ENCODE results near the gene DOCK9. TPM values are rescaled to one million over a fixed set of nuclear protein-coding genes. Genes with fewer than 3 reads are reported as not detected.

Gene DOCK9
- total RNA-seq, 1 experiment from 2014 or later = 31.7 TPM

GRCh38 chr13:98981369-98982080 lies 3.7 kb upstream of the DOCK9 start:
- TF ChIP-seq CTCF (conservative IDR thresholded peaks at IDR 0.05; ENCODE audit: low read depth, low read length) (no peak), EZH2 (IDR thresholded peaks at IDR 0.05; ENCODE audit: low read length, unreplicated experiment) (no peak), EZH2phosphoT487 (IDR thresholded peaks at IDR 0.05; ENCODE audit: borderline replicate concordance, low read length) (no peak)
- H3K27ac ChIP-seq (ENCODE audit: low read length) = no peak overlapping the region
- ChIA-PET POLR2A (ENCODE audit: unreplicated experiment) (no interaction called here), CTCF (no interaction called here)
- H3K79me2 ChIP-seq (ENCODE audit: low read length) = peaks cover 11% of the 10 kb centered on the region
- no peaks in the 10 kb centered on the region for H3K36me3 ChIP-seq (ENCODE audit: low read depth, low read length)
- H3K9ac ChIP-seq (ENCODE audit: low read length) = no peak overlapping the region
- no peak overlapping the region for H3K4me2 ChIP-seq (ENCODE audit: low read length)
- peaks cover 34% of the 10 kb centered on the region for H3K4me1 ChIP-seq (ENCODE audit: insufficient read depth, low read length)
- no peaks in the 10 kb centered on the region for H3K9me3 ChIP-seq (ENCODE audit: low read length)
- no peaks in the 10 kb centered on the region for H3F3A ChIP-seq (ENCODE audit: low read length, unreplicated experiment)
- ATAC-seq (no peak), DNase-seq (no peak)
- BruUV-seq (replicated peaks) = no TSS peak
- H3K4me3 ChIP-seq (ENCODE audit: low read length) = no peak overlapping the region
- H4K20me1 ChIP-seq (ENCODE audit: low read length) = no peaks in the 10 kb centered on the region
- intact Hi-C loops (cut with micrococcal nuclease) = no loop called here
- no peak overlapping the region for H2AFZ ChIP-seq (ENCODE audit: low read length)
- no peaks in the 10 kb centered on the region for H3K27me3 ChIP-seq (ENCODE audit: low read length)
- H3K9me2 ChIP-seq (replicated peaks; ENCODE audit: low read length) = no peaks in the 10 kb centered on the region

- H3K9ac ChIP-seq (ENCODE audit: low read length) = no peak overlapping the region
- H2AFZ ChIP-seq (ENCODE audit: low read length) = no peak overlapping the region
- no peaks in the 10 kb centered on the region for H3F3A ChIP-seq (ENCODE audit: low read length, unreplicated experiment)
- no peak overlapping the region for H3K27ac ChIP-seq (ENCODE audit: low read length)
- ChIA-PET CTCF (no interaction called here), POLR2A (ENCODE audit: unreplicated experiment) (no interaction called here)
- peaks cover 31% of the 10 kb centered on the region for H3K4me1 ChIP-seq (ENCODE audit: insufficient read depth, low read length)
- H3K27me3 ChIP-seq (ENCODE audit: low read length) = no peaks in the 10 kb centered on the region
- H3K9me2 ChIP-seq (replicated peaks; ENCODE audit: low read length) = no peaks in the 10 kb centered on the region
- no peaks in the 10 kb centered on the region for H3K36me3 ChIP-seq (ENCODE audit: low read depth, low read length)
- no peaks in the 10 kb centered on the region for H3K9me3 ChIP-seq (ENCODE audit: low read length)
- DNase-seq (no peak), ATAC-seq (no peak)
- no peak overlapping the region for H3K4me2 ChIP-seq (ENCODE audit: low read length)
- TF ChIP-seq CTCF (conservative IDR thresholded peaks at IDR 0.05; ENCODE audit: low read depth, low read length) = no peak
- no peak for TF ChIP-seq EZH2phosphoT487 (IDR thresholded peaks at IDR 0.05; ENCODE audit: borderline replicate concordance, low read length)
- no peak for TF ChIP-seq EZH2 (IDR thresholded peaks at IDR 0.05; ENCODE audit: low read length, unreplicated experiment)
- no TSS peak for BruUV-seq (replicated peaks)
- peaks cover 15% of the 10 kb centered on the region for H3K79me2 ChIP-seq (ENCODE audit: low read length)
- H4K20me1 ChIP-seq (ENCODE audit: low read length) = no peaks in the 10 kb centered on the region
- no peak overlapping the region for H3K4me3 ChIP-seq (ENCODE audit: low read length)
- intact Hi-C loops (cut with micrococcal nuclease) = loop anchor here (5.0 kb wide), 2 partner anchors 72 to 87 kb away; no protein-coding TSS in a partner anchor
Measured at GRCh38 chr13:98979012-98979660, 1.3 kb upstream of the DOCK9 start.

- peaks cover 30% of the 10 kb centered on the region for H3K4me1 ChIP-seq (ENCODE audit: insufficient read depth, low read length)
- CTCF ChIA-PET = no interaction called here
Measured at GRCh38 chr13:98978280-98978679, 416 bp upstream of the DOCK9 start.

More at GRCh38 chr13:98978280-98978679, 416 bp upstream of the DOCK9 start:
- Histone ChIP-seq H3K9me2 (replicated peaks; ENCODE audit: low read length) (no peaks in the 10 kb centered on the region), H2AFZ (ENCODE audit: low read length) (peak overlapping the region; percentile 24; the same call in 1 of the 2 replicates), H3F3A (ENCODE audit: low read length, unreplicated experiment) (no peaks in the 10 kb centered on the region), H3K4me3 (ENCODE audit: low read length) (peak overlapping the region; percentile 39; the same call in 1 of the 2 replicates), H3K36me3 (ENCODE audit: low read depth, low read length) (no peaks in the 10 kb centered on the region), H4K20me1 (ENCODE audit: low read length) (no peaks in the 10 kb centered on the region), H3K4me2 (ENCODE audit: low read length) (peak overlapping the region; percentile 72), H3K27me3 (ENCODE audit: low read length) (no peaks in the 10 kb centered on the region), H3K9ac (ENCODE audit: low read length) (peak overlapping the region; percentile 15; the same call in 1 of the 2 replicates), H3K9me3 (ENCODE audit: low read length) (no peaks in the 10 kb centered on the region), H3K79me2 (ENCODE audit: low read length) (peaks cover 15% of the 10 kb centered on the region), H3K27ac (ENCODE audit: low read length) (peak overlapping the region; percentile 71)
- TF ChIP-seq EZH2 (IDR thresholded peaks at IDR 0.05; ENCODE audit: low read length, unreplicated experiment) (no peak), CTCF (conservative IDR thresholded peaks at IDR 0.05; ENCODE audit: low read depth, low read length) (no peak), EZH2phosphoT487 (IDR thresholded peaks at IDR 0.05; ENCODE audit: borderline replicate concordance, low read length) (no peak)
- POLR2A ChIA-PET (ENCODE audit: unreplicated experiment) = no interaction called here
- ATAC-seq = peak; percentile 80
- no TSS peak for BruUV-seq (replicated peaks)
- intact Hi-C loops (cut with micrococcal nuclease) = loop anchor here (5.0 kb wide), 2 partner anchors 71 to 86 kb away; no protein-coding TSS in a partner anchor
- peak; percentile 69 for DNase-seq
